Gastroesophageal sphincter (tissue), 4 donors: ENCODE results near the gene ARHGEF10L. TPM values are rescaled to one million over a fixed set of nuclear protein-coding genes. Genes with fewer than 3 reads are reported as not detected.
"Not testable (repeated sequence)": the region's sequence is repeated elsewhere in the genome, so short reads cannot be mapped to it uniquely, and the experiment has no call there.

Experiments
- ATAC-seq: fragments of 150-250 bp; one replicate; pipeline ENCODE4 v1.9.1; 2016; ENCODE audit warnings: mild to moderate bottlenecking, moderate library complexity
- H3K27ac ChIP-seq, 4 donors: fragments of 200-600 bp; sonication (generic) in 3 of 4; 1 replicate in 3 of 4; 2 replicates in 1 of 4; pipeline ENCODE4 v1.5.1; 2016 to 2019
- H3K27me3 ChIP-seq: fragments of 200-600 bp; sonication (generic); one replicate; pipeline ENCODE4 v1.5.1; 2019
- H3K36me3 ChIP-seq, 2 donors: fragments of 200-600 bp; sonication (generic); one replicate each; pipeline ENCODE4 v1.5.1; 2019; ENCODE audit warnings: control low read depth in 1 of 2
- H3K4me1 ChIP-seq, 3 donors: fragments of 200-600 bp; sonication (generic); 1 replicate in 2 of 3; 2 replicates in 1 of 3; pipeline ENCODE4 v1.5.1; 2016 to 2019; ENCODE audit warnings: control low read depth in 2 of 3
- H3K4me3 ChIP-seq, 2 donors: fragments of 200-600 bp; sonication (generic); one replicate each; pipeline ENCODE4 v1.5.1; 2019; ENCODE audit warnings: mild to moderate bottlenecking in 1 of 2, moderate library complexity in 1 of 2
- H3K9me3 ChIP-seq, 3 donors: fragments of 200-600 bp; sonication (generic); one replicate each; pipeline ENCODE4 v1.5.1; 2017 to 2019; ENCODE audit warnings: control low read depth in 2 of 3
- CTCF ChIP-seq, 4 experiments: fragments of 200-600 bp in 2 of 4; fragments of 450-650 bp in 2 of 4; sonication (generic) in 1 of 4; IDR thresholded peaks; one replicate each; pipeline ENCODE4 v1.5.1; 2017 to 2019; ENCODE audit warnings: antibody characterized with exemption in 4 of 4, mild to moderate bottlenecking in 2 of 4, moderate library complexity in 2 of 4
- EP300 ChIP-seq: sonication (generic); formaldehyde crosslinking; IDR thresholded peaks from one replicate; pipeline ENCODE4 v1.6.1; 2017; ENCODE audit warnings: antibody characterized with exemption, mild to moderate bottlenecking
- POLR2A ChIP-seq, 2 donors: fragments of 450-650 bp; IDR thresholded peaks; one replicate each; pipeline ENCODE4 v1.6.1; 2017; ENCODE audit warnings: antibody characterized with exemption in 2 of 2, mild to moderate bottlenecking in 2 of 2, moderate library complexity in 1 of 2
- POLR2AphosphoS5 ChIP-seq: sonication (generic); formaldehyde crosslinking; IDR thresholded peaks from one replicate; pipeline ENCODE4 v1.6.1; 2017; ENCODE audit warnings: antibody characterized with exemption
- WGBS, 2 donors: methylation state at CpG; one replicate each; pipeline ENCODE4 v1.1.5; 2018; ENCODE audit warnings: low coverage in 1 of 2; 5-methylcytosine and 5-hydroxymethylcytosine counted together
- total RNA-seq, 4 donors: library from RNA; depleted of rRNA; stranded (reverse); fragments of >200 nt; gene quantifications; one replicate each; pipeline ENCODE4 v1.1.0, GENCODE V29; 2016

ARHGEF10L gene
- total RNA-seq, 4 donors from 2014 or later: 50.9 to 97.0 (median 80.3) TPM

GRCh38 chr1:17498214-17498613 is 41.3 kb upstream of the ARHGEF10L start:
- Histone ChIP-seq H3K4me1 (peaks cover 0 to 15% (median 7%) of the 10 kb centered on the region in 3 donors), H3K9me3 (no peaks in the 10 kb centered on the region), H3K27me3 (no peaks in the 10 kb centered on the region), H3K36me3 (no peaks in the 10 kb centered on the region), H3K4me3 (no peak overlapping the region), H3K27ac (no peak overlapping the region)
- TF ChIP-seq POLR2A (IDR thresholded peaks at IDR 0.05) (no peak), CTCF (IDR thresholded peaks at IDR 0.05) (no peak), POLR2AphosphoS5 (no peak), EP300 (no peak)
- no peak for ATAC-seq
- WGBS, 2 donors: 44 to 45% methylated on average over 4 of the region's 4 CpGs

- Histone ChIP-seq H3K9me3 (no peaks in the 10 kb centered on the region), H3K4me3 (no peak overlapping the region), H3K27me3 (no peaks in the 10 kb centered on the region), H3K27ac (peak overlapping the region; percentile 20 to 73 (median 64)), H3K36me3 (no peaks in the 10 kb centered on the region), H3K4me1 (peaks cover 0 to 17% (median 7%) of the 10 kb centered on the region in 3 donors)
- TF ChIP-seq POLR2AphosphoS5 (peak; percentile 76), CTCF (IDR thresholded peaks at IDR 0.05) (peak in 3 of 4 experiments; percentile 95 to 98 (median 95)), EP300 (no peak), POLR2A (IDR thresholded peaks at IDR 0.05) (no peak)
- ATAC-seq: peak; percentile 96
- 0 to 3% methylated on average over 5 of the region's 12 CpGs for WGBS, 2 donors
Measured at GRCh38 chr1:17502326-17502778, 37.1 kb upstream of the ARHGEF10L start.

- Histone ChIP-seq H3K4me3 (no peak overlapping the region), H3K27me3 (no peaks in the 10 kb centered on the region), H3K9me3 (no peaks in the 10 kb centered on the region), H3K36me3 (no peaks in the 10 kb centered on the region), H3K4me1 (peaks cover 0 to 17% (median 7%) of the 10 kb centered on the region in 3 donors), H3K27ac (peak overlapping the region; percentile 20 to 73 (median 64))
- ATAC-seq: no peak
- 90 to 100% methylated on average over 2 to 3 of the region's 3 CpGs for WGBS, 2 donors
- TF ChIP-seq POLR2AphosphoS5 (no peak), EP300 (no peak), CTCF (IDR thresholded peaks at IDR 0.05) (no peak), POLR2A (IDR thresholded peaks at IDR 0.05) (no peak)
Measured at GRCh38 chr1:17503146-17503545, 36.4 kb upstream of the ARHGEF10L start.

- ATAC-seq, H3K27me3 ChIP-seq, H3K27ac ChIP-seq, H3K4me3 ChIP-seq, H3K36me3 ChIP-seq, H3K9me3 ChIP-seq: not testable (repeated sequence)
- 92 to 93% methylated on average over 1 to 3 of the region's 4 CpGs for WGBS, 2 donors
- peaks cover 0 to 12% (median 6%) of the 10 kb centered on the region in 3 donors for H3K4me1 ChIP-seq
Measured at GRCh38 chr1:17507200-17507599, 32.3 kb upstream of the ARHGEF10L start.

- no peak for ATAC-seq
- peaks cover 0 to 4% (median 0%) of the 10 kb centered on the region in 3 donors for H3K4me1 ChIP-seq
- H3K4me3 ChIP-seq: no peak overlapping the region
- no peak overlapping the region for H3K27ac ChIP-seq
- H3K36me3 ChIP-seq: no peaks in the 10 kb centered on the region
- no peaks in the 10 kb centered on the region for H3K9me3 ChIP-seq
- WGBS, 2 donors: no CpG with 5 or more reads among the region's 6 CpGs
- H3K27me3 ChIP-seq: no peaks in the 10 kb centered on the region
- TF ChIP-seq CTCF (IDR thresholded peaks at IDR 0.05) (no peak), POLR2A (IDR thresholded peaks at IDR 0.05) (no peak), EP300 (no peak), POLR2AphosphoS5 (no peak)
Measured at GRCh38 chr1:17507915-17508314, 31.6 kb upstream of the ARHGEF10L start.
